ENCODE measurements around the gene LGR4.
"Not testable (repeated sequence)": the region's sequence is repeated elsewhere in the genome, so short reads cannot be mapped to it uniquely, and the experiment has no call there.

LGR4 gene

DNA sequence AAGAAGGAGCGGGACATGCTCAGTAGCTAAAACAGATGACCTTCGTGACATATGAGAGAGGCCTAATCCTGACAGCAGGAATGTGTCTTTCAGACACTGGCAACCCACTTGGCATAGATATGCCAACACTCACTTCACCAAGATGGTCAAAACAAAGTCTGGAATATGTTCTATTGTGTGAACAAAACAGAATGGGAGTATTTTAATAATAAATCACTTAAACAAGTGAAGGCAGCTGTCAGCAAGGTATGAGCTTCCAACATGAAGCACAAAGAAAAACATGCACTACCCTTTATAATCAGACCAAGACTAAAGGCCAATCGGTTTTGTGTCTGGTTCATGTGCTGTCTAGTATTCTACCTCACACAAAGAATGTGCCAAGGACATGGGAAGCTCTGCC, 132.6 kb downstream of the LGR4 start:
- no peak for DNase-seq

DNA sequence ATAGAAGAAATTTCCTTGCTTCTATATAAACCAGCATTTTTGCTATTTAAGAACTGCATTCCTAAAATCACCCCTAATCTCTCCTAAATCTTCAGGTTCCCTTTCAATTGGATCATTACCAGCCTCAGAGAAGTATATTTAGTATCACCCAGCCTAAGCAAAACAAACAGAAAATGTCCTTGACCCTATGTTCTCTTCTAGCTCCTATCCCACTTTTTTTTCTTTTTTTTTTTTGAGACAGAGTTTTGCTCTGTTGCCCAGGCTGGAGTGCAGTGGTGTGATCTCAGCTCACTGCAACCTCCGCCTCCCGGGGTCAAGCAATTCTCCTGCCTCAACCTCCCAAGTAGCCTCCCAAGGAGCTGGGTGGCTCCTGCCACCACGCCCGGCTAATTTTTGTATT, 137.8 kb downstream of the LGR4 start:
- not testable (repeated sequence) for DNase-seq

DNA sequence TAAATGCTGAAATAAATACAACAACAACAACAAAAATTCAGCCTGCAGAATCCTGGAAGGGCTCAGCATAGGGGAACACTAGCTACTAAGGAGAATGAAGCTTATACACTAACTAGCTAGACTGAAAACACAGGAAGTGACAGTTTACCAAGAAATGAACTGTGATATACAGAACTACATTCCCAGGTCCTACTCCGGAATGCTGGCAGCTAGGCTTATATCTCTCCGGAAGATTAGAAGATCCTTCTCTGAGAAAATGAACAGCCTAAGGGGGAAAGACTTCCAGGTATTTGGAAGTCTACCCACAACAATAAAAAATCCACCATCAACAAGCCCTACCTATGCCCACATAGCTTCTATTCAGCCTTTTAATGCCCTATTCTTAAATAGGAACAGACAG, 140.6 kb downstream of the LGR4 start:
- no peak for DNase-seq

DNA sequence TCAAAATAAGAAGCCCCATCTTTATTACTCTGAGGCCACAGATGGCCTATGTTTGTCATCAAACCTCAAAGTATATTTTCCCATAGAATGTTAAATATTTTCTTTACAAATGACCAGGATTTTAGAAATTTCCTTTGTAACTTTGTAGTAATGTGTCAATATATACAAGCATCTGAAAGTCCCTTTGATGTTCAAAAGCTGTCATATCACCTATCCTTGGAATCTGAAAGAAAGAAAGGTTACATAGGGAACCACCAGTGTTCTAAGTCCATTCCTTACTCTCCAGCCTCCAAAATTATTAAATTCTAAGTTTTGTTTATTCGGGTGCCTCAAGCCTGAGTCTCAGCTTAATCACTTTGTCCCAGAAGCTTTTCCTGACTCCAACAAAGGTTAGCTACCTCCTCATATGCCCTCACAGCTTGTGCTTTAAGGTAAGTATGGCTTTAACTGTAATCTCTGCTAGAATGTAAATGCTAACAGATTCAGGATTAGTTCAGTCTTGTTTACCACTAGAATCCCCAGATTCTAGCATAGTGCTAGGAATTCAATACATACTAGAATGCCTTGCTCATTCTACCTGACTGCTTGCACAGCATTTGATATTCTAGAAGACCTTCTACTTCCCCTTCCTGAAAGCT, 141.8 kb downstream of the LGR4 start:
- DNase-seq = no peak

DNA sequence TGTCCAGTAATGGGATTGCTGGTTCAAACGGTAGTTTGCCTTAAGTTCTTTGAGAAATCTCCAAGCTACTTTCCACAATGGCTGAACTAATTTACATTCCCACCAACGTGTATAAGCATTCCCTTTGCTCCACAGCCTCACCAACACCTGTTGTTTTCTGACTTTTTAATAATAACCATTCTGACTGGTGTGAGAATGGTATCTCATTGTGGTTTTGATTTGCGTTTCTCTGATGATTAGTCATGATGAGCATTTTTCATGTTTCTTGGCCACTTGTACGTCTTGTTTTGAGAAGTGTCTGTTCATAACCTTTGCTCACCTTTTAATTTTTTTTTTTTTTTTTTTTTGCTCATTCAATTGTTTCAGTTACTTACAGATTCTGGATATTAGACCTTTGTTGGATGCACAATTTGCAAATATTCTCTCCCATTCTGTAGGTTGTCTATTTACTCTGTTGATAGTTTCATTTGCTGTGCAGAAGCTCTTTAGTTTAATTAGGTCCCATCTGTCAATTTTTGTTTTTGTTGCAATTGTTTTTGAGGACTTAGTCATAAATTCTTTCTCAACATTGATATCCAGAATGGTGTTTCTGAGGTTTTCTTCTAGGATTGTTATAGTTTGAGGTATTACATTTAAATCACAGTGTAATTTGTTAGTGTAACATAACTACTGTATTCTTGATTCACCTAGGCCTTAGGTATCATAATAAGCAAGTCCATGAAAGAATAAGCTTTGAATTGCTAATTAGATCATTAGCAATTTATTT, 142.5 kb downstream of the LGR4 start:
- no peak for DNase-seq

DNA sequence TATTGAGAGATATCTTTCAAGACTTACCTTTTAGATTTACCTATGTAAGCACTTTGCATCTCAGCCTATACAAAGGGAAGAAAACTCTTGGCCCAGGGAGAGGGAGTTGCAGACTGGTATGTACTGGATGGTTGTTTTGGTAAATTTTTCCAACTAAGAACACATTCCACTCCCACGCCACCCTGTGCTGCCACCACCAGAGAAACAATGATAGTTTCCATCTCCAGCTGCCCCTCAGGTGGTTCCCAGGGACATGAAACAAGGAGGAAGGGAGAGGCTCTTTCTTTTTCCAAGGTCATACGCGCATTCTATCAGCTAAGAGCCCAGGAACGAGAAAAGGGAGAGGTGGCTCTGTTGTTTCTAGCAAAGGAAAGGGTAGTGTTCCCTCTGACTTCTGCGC, 144.0 kb downstream of the LGR4 start:
- DNase-seq = no peak

DNA sequence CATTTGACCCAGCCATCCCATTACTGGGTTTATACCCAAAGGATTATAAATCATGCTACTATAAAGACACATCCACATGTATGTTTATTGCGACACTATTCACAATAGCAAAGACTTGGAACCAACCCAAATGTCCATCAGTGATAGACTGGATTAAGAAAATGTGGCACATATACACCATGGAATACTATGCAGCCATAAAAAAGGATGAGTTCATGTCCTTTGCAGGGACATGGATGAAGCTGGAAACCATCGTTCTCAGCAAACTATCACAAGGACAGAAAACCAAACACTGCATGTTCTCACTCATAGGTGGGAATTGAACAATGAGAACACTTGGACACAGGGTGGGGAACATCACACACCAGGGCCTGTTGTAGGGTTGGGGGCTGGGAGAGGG, 145.5 kb downstream of the LGR4 start:
- not testable (repeated sequence) for DNase-seq

DNA sequence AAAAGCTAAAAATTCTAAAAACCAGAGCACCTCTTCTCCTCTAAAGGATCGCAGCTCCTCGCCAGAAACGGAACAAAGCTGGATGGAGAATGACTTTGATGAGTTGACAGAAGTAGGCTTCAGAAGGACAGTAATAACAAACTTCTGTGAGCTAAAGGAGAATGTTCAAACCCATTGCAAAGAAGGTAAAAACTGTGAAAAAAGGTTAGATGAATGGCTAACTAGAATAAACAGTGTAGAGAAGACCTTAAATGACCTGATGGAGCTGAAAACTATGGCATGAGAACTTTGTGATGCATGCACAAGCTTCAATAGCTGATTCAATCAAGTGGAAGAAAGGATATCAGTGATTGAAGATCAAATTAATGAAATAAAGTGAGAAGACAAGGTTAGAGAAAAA, 150.4 kb downstream of the LGR4 start:
- DNase-seq = not testable (repeated sequence)

DNA sequence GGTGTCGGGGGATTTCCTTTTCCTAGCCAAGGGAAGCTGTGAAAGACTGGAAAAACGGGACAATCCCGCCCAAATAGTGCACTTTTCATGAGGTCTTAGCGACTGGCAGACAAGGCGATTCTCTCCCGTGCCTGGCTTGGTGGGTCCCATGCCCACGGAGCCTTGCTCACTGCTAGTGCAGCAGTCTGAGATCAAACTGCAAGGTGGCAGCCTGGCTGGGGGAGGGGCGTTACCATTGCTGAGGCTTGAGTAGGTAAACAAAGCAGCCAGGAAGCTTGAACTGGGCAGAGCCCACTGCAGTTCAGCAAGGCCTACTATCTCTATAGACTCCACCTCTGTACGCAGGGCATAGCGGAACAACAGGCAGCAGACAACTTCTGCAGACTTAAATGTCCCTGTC, 151.2 kb downstream of the LGR4 start:
- not testable (repeated sequence) for DNase-seq

DNA sequence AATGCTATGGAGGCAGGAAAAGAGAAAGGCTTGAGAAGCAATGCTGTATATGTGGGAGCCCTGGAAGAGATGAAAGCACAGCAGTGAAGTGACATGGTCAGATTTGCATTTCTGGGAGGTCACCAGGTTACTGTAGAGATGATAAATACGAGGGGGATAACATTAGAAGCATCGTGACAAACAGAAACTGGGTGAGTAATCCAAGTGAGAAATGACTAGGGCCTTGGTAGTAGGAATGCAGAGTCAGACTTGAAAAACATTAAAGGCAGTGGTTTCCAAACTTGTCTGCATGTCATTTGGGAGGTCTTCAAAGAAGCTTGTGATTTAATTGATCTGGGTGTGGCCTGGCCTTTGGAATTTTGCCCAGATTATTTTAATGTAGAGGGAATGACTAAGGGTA, 153.5 kb downstream of the LGR4 start:
- DNase-seq = no peak

DNA sequence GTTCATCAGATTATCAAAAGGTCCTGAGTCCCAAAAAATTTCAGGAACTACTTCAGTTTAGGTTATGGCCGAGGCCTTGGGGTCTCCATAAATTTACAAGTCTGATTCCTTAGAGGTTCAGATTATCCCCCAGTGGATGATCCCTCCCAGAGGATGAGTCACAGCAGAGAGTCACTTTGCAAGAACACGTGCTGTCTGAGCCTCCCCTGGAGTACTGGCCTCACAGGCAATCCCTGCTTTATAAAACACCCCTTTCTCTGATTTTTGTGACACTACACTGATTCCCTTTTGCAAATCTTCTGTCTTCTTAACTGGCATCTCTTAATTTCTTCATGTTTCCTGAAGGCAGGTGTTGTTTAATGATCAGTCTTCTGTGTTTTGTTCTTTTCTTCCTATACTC, 154.8 kb downstream of the LGR4 start:
- DNase-seq = no peak

Measured in NCI-H2107 (cell line).